ENCODE results near the gene C5orf47. TPM values are rescaled to one million over a fixed set of nuclear protein-coding genes. Genes with fewer than 3 reads are reported as not detected.

The C5orf47 gene
- total RNA-seq, 1 experiment from 2014 or later: not detected

- Mint-ChIP-seq H3K4me3 (ENCODE audit: low read depth, unreplicated experiment) (no peak overlapping the region), H3K27ac (ENCODE audit: unreplicated experiment) (no peak overlapping the region), H3K27me3 (ENCODE audit: unreplicated experiment) (peaks cover 72% of the 10 kb centered on the region), H3K9me3 (ENCODE audit: low read depth, unreplicated experiment) (no peaks in the 10 kb centered on the region), H3K4me1 (ENCODE audit: low read depth, unreplicated experiment) (no peaks in the 10 kb centered on the region), H3K36me3 (ENCODE audit: insufficient read depth, unreplicated experiment) (no peaks in the 10 kb centered on the region)
- TF ChIP-seq, protein P1, sequence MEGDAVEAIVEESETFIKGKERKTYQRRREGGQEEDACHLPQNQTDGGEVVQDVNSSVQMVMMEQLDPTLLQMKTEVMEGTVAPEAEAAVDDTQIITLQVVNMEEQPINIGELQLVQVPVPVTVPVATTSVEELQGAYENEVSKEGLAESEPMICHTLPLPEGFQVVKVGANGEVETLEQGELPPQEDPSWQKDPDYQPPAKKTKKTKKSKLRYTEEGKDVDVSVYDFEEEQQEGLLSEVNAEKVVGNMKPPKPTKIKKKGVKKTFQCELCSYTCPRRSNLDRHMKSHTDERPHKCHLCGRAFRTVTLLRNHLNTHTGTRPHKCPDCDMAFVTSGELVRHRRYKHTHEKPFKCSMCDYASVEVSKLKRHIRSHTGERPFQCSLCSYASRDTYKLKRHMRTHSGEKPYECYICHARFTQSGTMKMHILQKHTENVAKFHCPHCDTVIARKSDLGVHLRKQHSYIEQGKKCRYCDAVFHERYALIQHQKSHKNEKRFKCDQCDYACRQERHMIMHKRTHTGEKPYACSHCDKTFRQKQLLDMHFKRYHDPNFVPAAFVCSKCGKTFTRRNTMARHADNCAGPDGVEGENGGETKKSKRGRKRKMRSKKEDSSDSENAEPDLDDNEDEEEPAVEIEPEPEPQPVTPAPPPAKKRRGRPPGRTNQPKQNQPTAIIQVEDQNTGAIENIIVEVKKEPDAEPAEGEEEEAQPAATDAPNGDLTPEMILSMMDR (IDR thresholded peaks at IDR 0.05; ENCODE audit: unreplicated experiment): no peak
- BruUV-seq (replicated peaks): no TSS peak
- DNase-seq: no peak
- CTCF ChIA-PET: interaction anchor here (1.0 kb wide), 1 partner anchor 291 kb away, joined by 12 read pairs; no protein-coding TSS in a partner anchor
- intact Hi-C loops (cut with micrococcal nuclease; ENCODE audit: unreplicated experiment): loop anchor here (1.0 kb wide), 1 partner anchor 296 kb away; no protein-coding TSS in a partner anchor
Measured at GRCh38 chr5:174020928-174021304, 31.9 kb downstream of the C5orf47 start.

GRCh38 chr5:174022384-174023095 lies 33.6 kb downstream of the C5orf47 start:
- DNase-seq: no peak
- intact Hi-C loops (cut with micrococcal nuclease; ENCODE audit: unreplicated experiment): no loop called here
- Mint-ChIP-seq H3K9me3 (ENCODE audit: low read depth, unreplicated experiment) (no peaks in the 10 kb centered on the region), H3K27ac (ENCODE audit: unreplicated experiment) (no peak overlapping the region), H3K4me3 (ENCODE audit: low read depth, unreplicated experiment) (no peak overlapping the region), H3K36me3 (ENCODE audit: insufficient read depth, unreplicated experiment) (no peaks in the 10 kb centered on the region), H3K27me3 (ENCODE audit: unreplicated experiment) (peaks cover 70% of the 10 kb centered on the region), H3K4me1 (ENCODE audit: low read depth, unreplicated experiment) (no peaks in the 10 kb centered on the region)
- CTCF ChIA-PET: no interaction called here
- BruUV-seq (replicated peaks): no TSS peak
- TF ChIP-seq, protein P1 (IDR thresholded peaks at IDR 0.05; ENCODE audit: unreplicated experiment): no peak

DNA sequence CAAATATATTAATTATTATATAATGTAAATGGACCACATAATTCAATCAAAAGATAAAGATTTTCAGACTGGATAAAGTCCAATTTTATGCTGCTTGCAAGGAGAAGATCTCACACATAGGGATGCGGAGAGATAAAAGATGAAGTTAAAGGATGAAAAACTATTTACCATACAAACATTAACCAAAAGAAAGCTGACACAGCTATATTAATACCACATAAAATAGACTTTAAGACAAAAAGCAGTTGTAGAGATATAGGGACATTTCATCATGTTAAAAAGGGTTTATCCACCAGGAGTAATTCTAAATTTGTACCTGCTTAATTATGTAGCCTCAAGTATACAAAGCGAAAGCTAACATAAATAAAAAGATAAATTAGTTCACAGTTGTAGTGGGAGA lies 41.3 kb downstream of the C5orf47 start:
- CTCF ChIA-PET: interaction anchor here (1.2 kb wide), 1 partner anchor 15 kb away, joined by 4 read pairs; the partner anchor contains the start of gene NSG2
- H3K4me3 Mint-ChIP-seq (ENCODE audit: low read depth, unreplicated experiment): no peak overlapping the region
- H3K27me3 Mint-ChIP-seq (ENCODE audit: unreplicated experiment): peaks cover 84% of the 10 kb centered on the region
- H3K36me3 Mint-ChIP-seq (ENCODE audit: insufficient read depth, unreplicated experiment): no peaks in the 10 kb centered on the region
- H3K4me1 Mint-ChIP-seq (ENCODE audit: low read depth, unreplicated experiment): no peaks in the 10 kb centered on the region
- TF ChIP-seq, protein P1 (IDR thresholded peaks at IDR 0.05; ENCODE audit: unreplicated experiment): no peak
- intact Hi-C loops (cut with micrococcal nuclease; ENCODE audit: unreplicated experiment): no loop called here
- H3K27ac Mint-ChIP-seq (ENCODE audit: unreplicated experiment): no peak overlapping the region
- no peak for DNase-seq
- no TSS peak for BruUV-seq (replicated peaks)
- H3K9me3 Mint-ChIP-seq (ENCODE audit: low read depth, unreplicated experiment): peaks cover 5% of the 10 kb centered on the region

DNA sequence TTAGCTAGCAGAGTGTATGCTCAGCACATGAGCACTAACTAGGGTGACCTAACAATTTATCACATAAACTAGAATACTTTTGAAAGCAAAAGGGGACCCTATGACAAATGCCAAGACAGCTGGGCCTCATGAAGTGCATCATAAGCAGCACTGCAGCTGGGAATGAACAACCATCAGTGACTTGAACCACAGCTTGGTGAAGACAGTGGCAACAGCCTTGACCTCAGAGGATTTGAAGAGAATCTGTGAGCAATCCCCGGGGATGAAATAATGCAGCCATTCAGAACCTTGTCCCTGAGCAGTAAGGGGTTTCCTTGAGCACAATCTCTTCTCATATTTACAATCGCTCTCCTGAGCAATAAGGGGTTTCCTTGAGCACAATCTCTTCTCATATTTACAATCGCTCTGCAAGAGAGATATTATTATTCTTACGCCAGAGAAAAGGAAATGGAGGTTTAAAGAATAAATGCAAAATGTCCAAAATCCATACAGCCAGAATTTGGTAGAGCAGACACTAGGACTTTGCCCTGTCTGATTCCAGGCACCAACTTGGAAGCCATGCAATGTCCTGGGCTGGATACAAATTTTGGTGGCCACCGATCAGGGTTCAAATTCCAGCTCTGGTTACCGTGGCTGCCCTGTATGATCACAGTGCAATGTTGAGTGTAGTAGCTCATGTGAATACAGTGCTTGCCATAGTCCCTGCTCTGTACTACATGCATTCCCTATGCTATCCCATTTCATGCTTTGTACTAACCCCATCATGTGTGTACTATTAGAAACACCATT lies 55.7 kb downstream of the C5orf47 start:
- H3K4me1 Mint-ChIP-seq (ENCODE audit: low read depth, unreplicated experiment): no peaks in the 10 kb centered on the region
- CTCF ChIA-PET: interaction anchor here (0.6 to 2.7 kb wide), 9 partner anchors 9 to 282 kb away, joined by 3 to 61 read pairs (median 4); no protein-coding TSS in a partner anchor
- no peaks in the 10 kb centered on the region for H3K36me3 Mint-ChIP-seq (ENCODE audit: insufficient read depth, unreplicated experiment)
- H3K27ac Mint-ChIP-seq (ENCODE audit: unreplicated experiment): no peak overlapping the region
- H3K9me3 Mint-ChIP-seq (ENCODE audit: low read depth, unreplicated experiment): no peaks in the 10 kb centered on the region
- TF ChIP-seq, protein P1 (IDR thresholded peaks at IDR 0.05; ENCODE audit: unreplicated experiment): no peak
- no peak overlapping the region for H3K4me3 Mint-ChIP-seq (ENCODE audit: low read depth, unreplicated experiment)
- no TSS peak for BruUV-seq (replicated peaks)
- DNase-seq: no peak
- peaks cover 46% of the 10 kb centered on the region for H3K27me3 Mint-ChIP-seq (ENCODE audit: unreplicated experiment)
- intact Hi-C loops (cut with micrococcal nuclease; ENCODE audit: unreplicated experiment): loop anchor here (1.0 to 10.0 kb wide), 2 partner anchors 273 to 890 kb away; no protein-coding TSS in a partner anchor
